Spinal cord (tissue), 10 donors: ENCODE data around the gene LSS. TPM values are rescaled to one million over a fixed set of nuclear protein-coding genes. Genes with fewer than 3 reads are reported as not detected.

Experiments
- DNase-seq, 6 donors: peaks; one replicate each; pipeline versions ENCODE4 v3.0.0 to v3.0.0-alpha.2; 2013 to 2015; ENCODE audit warnings: low spot score in 6 of 6, low read depth in 4 of 6
- H3K27ac ChIP-seq: one replicate; pipeline ENCODE4 v1.5.1; 2013; ENCODE audit warnings: low read depth, low read length, control low read depth
- H3K27me3 ChIP-seq: one replicate; pipeline ENCODE4 v1.6.1; 2013; ENCODE audit warnings: low read length; ENCODE audit not compliant: control insufficient read depth, insufficient read depth
- H3K36me3 ChIP-seq: one replicate; pipeline ENCODE4 v1.6.1; 2013; ENCODE audit warnings: low read length; ENCODE audit not compliant: control insufficient read depth, insufficient read depth
- H3K4me1 ChIP-seq: one replicate; pipeline ENCODE4 v1.6.1; 2013; ENCODE audit warnings: low read length; ENCODE audit not compliant: control insufficient read depth, insufficient read depth
- H3K4me3 ChIP-seq: one replicate; pipeline ENCODE4 v1.5.1; 2013; ENCODE audit warnings: low read depth, low read length, control low read depth
- H3K9me3 ChIP-seq: one replicate; pipeline ENCODE4 v1.6.1; 2013; ENCODE audit warnings: low read length; ENCODE audit not compliant: control insufficient read depth, insufficient read depth
- WGBS: methylation state at CpG from one replicate; pipeline ENCODE4 v1.1.5; 2013; ENCODE audit warnings: missing lambda C conversion rate; ENCODE audit not compliant: insufficient coverage; 5-methylcytosine and 5-hydroxymethylcytosine counted together
- polyA plus RNA-seq, 2 donors: library from polyadenylated mRNA; unstranded; fragments of 120-200 nt; gene quantifications; one replicate each; pipeline ENCODE4 v1.2.1, GENCODE V29; 2013; ENCODE audit not compliant: insufficient read length in 2 of 2
- total RNA-seq, 2 donors: library from RNA; depleted of rRNA in 1 of 2; stranded (reverse); fragments of 120-200 nt in 1 of 2; fragments of >200 nt in 1 of 2; gene quantifications; one replicate each; pipeline versions ENCODE4 v1.2.3 to v1.2.4, GENCODE V29; 2013 to 2014
- donor health status: healthy.

The LSS gene
- total and polyA plus RNA-seq, 4 donors, result 55.6 to 167 (median 115) TPM

DNA sequence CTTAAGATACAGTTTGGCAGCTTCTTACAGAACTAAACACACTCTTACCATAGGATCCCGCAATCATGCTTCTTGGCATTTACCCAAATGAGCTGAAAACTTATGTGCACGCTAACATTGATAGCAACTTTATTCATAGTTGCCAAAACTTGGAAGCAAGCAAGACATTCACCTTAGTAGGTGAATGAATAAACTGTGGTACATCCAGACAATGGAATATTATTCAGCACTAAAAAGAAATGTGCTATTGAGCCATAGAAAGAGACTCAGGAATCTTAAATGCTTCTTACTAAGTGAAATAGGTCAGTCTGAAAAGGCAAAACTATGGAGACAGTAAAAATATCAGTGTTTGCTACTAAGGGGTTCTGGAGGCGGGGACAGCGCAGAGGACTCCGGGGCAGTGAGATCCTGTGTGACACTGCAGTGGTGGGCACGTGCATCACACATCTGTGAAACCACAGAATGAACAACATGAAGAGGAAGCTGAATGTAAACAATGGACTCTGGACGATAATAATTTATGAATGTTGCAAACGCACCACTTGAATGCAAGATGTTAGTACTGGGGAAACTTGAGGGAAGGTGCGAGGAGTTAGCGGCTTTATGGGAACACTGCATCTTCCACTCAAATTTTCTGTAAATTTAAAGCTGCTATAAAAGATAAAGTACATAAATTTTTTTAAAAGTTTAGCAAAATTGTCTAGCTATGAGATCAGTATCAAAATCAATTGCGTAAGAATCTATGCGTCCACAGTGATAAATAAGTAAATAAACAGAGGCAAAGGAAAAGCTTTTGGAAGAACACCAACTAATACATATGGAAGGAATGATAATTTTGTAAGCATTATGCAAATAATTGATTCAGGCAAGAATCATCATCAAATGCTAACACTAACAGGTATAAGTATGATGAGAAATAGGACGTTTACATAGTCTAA lies 28.9 kb downstream of the LSS start:
- Histone ChIP-seq H3K36me3 (peaks cover 47% of the 10 kb centered on the region), H3K9me3 (no peaks in the 10 kb centered on the region), H3K4me1 (no peaks in the 10 kb centered on the region), H3K27me3 (no peaks in the 10 kb centered on the region), H3K27ac (no peak overlapping the region), H3K4me3 (no peak overlapping the region)
- WGBS, result 79% methylated on average over 6 of the region's 13 CpGs
- DNase-seq, result no peak

DNA sequence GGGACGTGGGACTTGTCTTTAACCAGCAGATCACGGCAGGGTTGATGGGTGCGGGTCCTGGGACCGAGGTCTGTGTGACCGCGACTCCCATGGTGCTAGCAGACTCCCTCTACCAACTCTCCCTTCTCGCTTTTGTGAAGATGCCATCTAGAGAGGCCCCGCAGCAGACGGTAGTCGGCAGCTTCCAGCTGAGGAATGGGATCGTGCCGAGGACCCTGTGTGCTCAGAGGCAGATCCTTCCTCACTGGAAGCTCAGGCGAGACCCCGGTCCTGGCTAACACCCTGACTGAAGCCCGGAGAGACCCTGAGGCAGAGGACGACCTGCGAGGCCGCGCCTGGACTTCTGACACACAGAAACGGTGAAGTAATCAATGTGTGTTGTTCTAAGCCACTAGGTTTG lies 31.8 kb downstream of the LSS start:
- Histone ChIP-seq H3K4me1 (no peaks in the 10 kb centered on the region), H3K4me3 (no peak overlapping the region), H3K9me3 (no peaks in the 10 kb centered on the region), H3K27me3 (no peaks in the 10 kb centered on the region), H3K36me3 (peaks cover 52% of the 10 kb centered on the region), H3K27ac (no peak overlapping the region)
- whole genome bisulfite sequencing, result 86% methylated on average over 14 of the region's 20 CpGs
- DNase-seq, result no peak

DNA sequence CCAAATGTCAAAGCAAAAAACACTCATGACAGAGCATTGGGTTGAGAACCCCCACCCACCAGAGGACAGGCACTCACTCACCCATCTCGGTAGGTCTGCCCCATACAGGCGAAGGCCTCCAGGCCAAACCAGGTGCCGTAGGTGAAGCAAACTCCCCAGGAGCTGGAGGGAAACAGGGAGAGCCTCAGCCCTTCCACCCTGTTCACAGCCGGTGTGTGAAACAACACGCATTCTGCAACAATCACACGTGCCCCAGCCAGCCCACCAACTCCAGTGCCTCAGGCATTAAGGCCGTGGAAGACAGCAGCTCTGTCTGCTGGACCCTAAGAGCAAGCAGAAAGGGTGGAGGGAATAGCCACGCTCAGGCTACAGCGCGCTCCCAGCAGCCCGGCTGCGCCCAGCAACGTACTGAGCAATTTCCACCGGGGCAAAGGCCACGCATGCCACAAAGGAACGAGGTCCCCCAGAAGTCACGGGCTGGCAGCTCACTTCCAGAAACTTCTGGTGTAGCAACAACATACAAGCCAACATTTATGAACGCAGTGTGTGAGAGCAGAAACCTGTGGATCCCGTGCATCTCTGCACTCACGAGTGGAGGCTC lies 32.9 kb downstream of the LSS start:
- Histone ChIP-seq H3K27me3 (no peaks in the 10 kb centered on the region), H3K9me3 (no peaks in the 10 kb centered on the region), H3K36me3 (peaks cover 63% of the 10 kb centered on the region), H3K27ac (no peak overlapping the region), H3K4me3 (no peak overlapping the region), H3K4me1 (no peaks in the 10 kb centered on the region)
- DNase-seq, result no peak
- WGBS, result 90% methylated on average over 20 of the region's 20 CpGs

DNA sequence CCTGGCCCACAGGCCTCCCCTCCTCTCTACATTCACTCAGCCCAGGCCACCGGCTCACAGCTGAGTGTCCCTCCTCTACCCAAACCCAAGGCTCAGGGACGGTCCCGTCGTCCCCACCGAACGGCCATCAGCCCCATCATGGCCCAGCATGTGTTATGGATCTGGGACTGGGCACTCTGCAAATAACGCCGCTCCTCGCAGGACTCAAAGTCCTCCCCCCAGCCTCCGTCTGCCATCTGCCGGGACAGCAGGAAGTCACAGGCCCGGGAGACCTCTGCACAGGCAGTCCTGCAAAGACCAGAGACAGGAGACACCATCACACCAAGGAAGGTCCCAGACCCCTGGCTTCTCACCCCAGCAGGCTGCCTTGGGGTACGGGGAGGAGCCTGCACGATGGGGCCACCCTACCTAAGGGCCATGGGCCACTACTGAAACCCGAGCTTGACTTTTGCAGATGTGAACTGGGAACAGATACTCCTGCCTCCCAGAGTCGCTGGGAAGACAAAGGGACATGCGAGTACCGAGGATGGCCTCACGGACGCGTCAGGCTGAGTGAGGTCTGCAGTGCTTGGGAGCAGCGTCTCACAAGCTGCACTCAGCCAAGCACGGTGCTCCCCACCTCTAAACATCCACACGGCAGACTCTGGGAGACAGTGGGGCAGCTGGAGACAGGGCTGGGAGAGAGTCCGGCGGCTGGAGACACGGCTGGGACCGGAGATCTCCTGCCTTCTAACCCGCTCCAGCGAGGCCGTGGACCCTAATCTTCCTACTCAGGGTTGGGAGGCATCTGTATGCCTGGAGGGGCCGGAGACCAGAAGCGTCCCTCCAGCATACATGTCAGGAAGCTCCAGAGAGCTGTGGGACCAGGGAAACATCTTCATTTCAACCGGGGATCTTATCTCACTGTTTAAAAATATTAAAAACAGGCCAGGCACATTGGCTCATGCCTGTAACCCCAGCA lies 33.9 kb downstream of the LSS start:
- Histone ChIP-seq H3K36me3 (peaks cover 73% of the 10 kb centered on the region), H3K4me1 (peaks cover 3% of the 10 kb centered on the region), H3K27ac (no peak overlapping the region), H3K9me3 (no peaks in the 10 kb centered on the region), H3K27me3 (no peaks in the 10 kb centered on the region), H3K4me3 (no peak overlapping the region)
- 93% methylated on average over 29 of the region's 34 CpGs for WGBS
- no peak for DNase-seq

DNA sequence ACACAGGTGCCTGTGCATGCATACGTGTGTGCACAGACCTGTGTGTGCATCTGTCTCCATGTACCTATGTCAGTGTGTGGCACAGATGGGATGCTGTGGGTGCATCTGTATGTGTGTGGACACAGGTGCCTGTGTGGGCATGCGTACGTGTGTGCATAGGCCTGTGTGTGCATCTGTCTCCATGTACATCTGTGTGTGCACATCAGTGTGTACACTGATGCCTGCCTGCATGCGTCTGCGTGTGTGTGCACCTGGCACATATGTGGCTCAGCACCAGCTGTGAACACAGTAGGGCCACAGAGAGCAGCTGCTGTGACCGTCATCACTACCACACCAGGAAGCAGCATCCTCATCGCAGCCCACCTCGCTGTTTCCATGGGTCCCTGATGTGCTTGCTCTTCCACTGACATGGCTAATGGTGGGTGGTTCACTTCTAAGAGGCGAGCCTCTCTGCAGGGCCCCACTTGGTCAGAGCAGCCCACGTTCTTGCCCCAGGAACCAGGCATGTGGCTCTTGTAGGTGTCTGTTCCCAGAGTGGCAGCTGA lies 34.7 kb downstream of the LSS start:
- Histone ChIP-seq H3K9me3 (no peaks in the 10 kb centered on the region), H3K4me1 (peaks cover 7% of the 10 kb centered on the region), H3K27me3 (no peaks in the 10 kb centered on the region), H3K36me3 (peaks cover 79% of the 10 kb centered on the region), H3K4me3 (no peak overlapping the region), H3K27ac (no peak overlapping the region)
- DNase-seq, result no peak
- WGBS, result 96% methylated on average over 10 of the region's 10 CpGs

DNA sequence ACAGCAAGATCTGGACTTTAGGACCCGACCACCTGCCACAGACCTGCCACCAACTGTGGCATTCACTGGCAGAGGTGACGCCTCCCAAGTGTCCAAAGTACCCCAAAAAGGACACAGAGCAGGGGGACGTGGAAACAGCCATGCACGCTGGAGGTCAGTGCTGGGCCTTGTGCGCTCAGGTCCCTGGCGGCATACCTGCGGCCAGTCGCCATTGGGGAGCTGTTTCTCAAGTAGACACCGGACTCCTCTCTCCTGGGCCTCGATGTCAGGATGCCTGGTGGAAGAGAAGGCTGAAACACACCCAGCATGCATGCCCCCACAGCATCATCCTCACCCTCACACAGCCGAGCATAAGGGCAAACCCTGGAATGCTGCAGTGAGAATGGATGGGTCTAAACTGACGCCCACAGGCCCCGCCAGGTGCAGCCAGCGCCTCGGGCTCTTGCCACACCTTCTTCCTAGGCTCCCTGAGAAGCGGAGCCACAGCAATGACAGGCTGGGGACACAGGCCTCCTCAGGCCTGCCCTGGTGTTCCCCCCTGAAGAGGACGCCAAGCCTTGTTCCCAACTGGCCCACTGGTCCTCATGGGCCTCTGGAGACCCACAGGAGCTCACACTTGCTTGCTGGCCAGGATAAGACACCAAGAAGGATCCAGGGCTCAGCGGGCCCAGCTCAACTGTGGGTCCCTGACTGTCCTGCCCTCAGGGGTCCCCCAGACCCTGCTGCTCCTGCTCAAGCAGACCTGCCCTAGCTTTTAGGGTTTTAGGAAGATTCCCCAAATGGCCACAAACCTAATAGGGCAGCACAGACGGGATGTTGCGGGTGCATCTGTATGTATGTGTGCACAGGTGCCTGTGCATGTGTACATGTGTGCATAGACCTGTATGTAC lies 36.6 kb downstream of the LSS start:
- no peaks in the 10 kb centered on the region for H3K27me3 ChIP-seq
- 96% methylated on average over 18 of the region's 20 CpGs for WGBS
- H3K4me1 ChIP-seq, result peaks cover 7% of the 10 kb centered on the region
- no peak for DNase-seq
- H3K36me3 ChIP-seq, result peaks cover 78% of the 10 kb centered on the region
- no peak overlapping the region for H3K4me3 ChIP-seq
- H3K27ac ChIP-seq, result no peak overlapping the region
- no peaks in the 10 kb centered on the region for H3K9me3 ChIP-seq

DNA sequence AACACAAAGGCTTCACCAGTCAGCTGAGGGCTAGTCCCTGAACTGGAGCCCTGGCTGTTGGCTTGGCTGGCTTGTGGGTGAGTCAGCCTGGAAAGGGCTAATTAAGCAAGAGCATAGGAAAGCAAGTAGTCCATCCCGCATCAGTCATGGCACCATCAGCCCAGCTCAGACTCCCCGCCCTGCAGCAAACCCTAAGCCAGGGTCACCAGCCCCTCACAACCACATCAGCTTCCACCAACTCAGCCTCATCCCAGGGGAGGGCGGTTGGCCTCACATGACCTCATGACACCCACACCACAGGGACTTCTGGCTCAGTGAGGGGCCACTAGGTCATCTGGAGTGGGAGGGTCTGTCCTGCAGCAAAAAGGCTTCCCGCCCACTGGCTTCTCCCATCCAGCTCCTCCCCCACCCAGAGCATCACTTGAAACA lies 37.3 kb downstream of the LSS start:
- 93% methylated on average over 3 of the region's 4 CpGs for WGBS
- peaks cover 7% of the 10 kb centered on the region for H3K4me1 ChIP-seq
- no peaks in the 10 kb centered on the region for H3K27me3 ChIP-seq
- peaks cover 72% of the 10 kb centered on the region for H3K36me3 ChIP-seq
- H3K27ac ChIP-seq, result no peak overlapping the region
- no peak for DNase-seq
- H3K4me3 ChIP-seq, result no peak overlapping the region
- no peaks in the 10 kb centered on the region for H3K9me3 ChIP-seq

DNA sequence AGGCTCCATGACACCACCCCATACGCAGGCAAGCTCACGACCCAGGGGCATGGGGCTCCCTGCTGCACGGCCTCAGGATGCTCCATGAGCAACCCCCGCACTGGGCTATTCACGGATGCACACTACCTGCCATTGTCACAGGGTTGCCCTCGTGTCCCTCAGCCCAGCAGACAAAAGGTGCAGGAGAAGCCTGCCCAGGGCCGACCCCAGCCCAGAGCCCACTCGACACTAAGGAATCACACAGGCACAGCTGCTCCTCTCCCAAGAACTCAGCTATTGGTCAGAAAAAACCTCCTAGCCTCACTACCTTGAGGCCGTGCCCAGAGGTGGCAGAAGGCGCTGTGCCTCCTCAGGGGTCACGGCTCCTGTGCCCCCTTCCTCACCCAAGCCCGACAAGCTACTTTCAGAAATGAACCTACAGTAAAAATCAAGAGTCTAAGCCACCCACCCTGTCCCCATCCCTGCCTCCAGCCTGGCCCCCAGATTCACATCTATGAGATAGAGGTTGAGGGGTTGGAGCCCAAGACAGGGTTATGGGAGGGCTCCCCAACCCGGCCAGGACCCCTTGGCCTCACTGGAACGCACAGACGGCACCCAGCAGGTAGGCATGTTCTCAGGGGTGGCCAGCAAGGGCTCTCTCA lies 38.0 kb downstream of the LSS start:
- no peak overlapping the region for H3K4me3 ChIP-seq
- DNase-seq, result no peak
- H3K27ac ChIP-seq, result no peak overlapping the region
- H3K36me3 ChIP-seq, result peaks cover 66% of the 10 kb centered on the region
- peaks cover 7% of the 10 kb centered on the region for H3K4me1 ChIP-seq
- WGBS, result 86% methylated on average over 15 of the region's 15 CpGs
- H3K27me3 ChIP-seq, result no peaks in the 10 kb centered on the region
- no peaks in the 10 kb centered on the region for H3K9me3 ChIP-seq
